GM12892 (cell line): ENCODE data around the gene TIAM1.

Experiments
- POLR2A ChIP-seq: IDR thresholded peaks from 2 replicates; pipeline ENCODE4 v1.6.1; 2011; ENCODE audit warnings: low read depth, low read length, control low read depth
- POLR2AphosphoS5 ChIP-seq: IDR thresholded peaks from 2 replicates; pipeline ENCODE4 v1.6.1; 2011; ENCODE audit warnings: low read depth, low read length, control low read depth

GRCh38 chr21:31195334-31196015, 148.6 kb downstream of the TIAM1 start:
- TF ChIP-seq POLR2A: no peak
- TF ChIP-seq POLR2AphosphoS5: no peak
